Activated naive CD4-positive, alpha-beta T cell treated with anti-CD3 and anti-CD28 coated beads, Interleukin-2, amount 50 U/mL, for 72 hours (primary cell): ENCODE results near the gene SYNPO2. TPM values are rescaled to one million over a fixed set of nuclear protein-coding genes. Genes with fewer than 3 reads are reported as not detected.
"Not testable (repeated sequence)": the region's sequence is repeated elsewhere in the genome, so short reads cannot be mapped to it uniquely, and the experiment has no call there.

Experiments
- ATAC-seq, 2 donors: fragments of 150-1000 bp; cut with Tn5 transposase; 2 replicates each; pipeline ENCODE4 v1.10.0; 2021; ENCODE audit warnings: mild to moderate bottlenecking in 2 of 2, moderate library complexity in 2 of 2
- DNase-seq, 2 donors: peaks; one replicate each; pipeline ENCODE4 v3.0.0; 2021 to 2022; ENCODE audit warnings: low spot score in 2 of 2
- H3K27ac Mint-ChIP-seq, 2 donors: one replicate each; pipeline ENCODE4 v1.8.0; 2022; ENCODE audit warnings: mild to moderate bottlenecking in 2 of 2, mixed read lengths in 2 of 2
- H3K36me3 Mint-ChIP-seq, 2 donors: one replicate each; pipeline ENCODE4 v1.8.0; 2022; ENCODE audit warnings: mixed read lengths in 2 of 2
- H3K9me3 Mint-ChIP-seq, 2 donors: one replicate each; pipeline ENCODE4 v1.8.0; 2022; ENCODE audit warnings: mixed read lengths in 2 of 2
- total RNA-seq, 2 donors: library from RNA; stranded (reverse); gene quantifications; one replicate each; pipeline ENCODE4 v1.2.3, GENCODE V29; 2022

SYNPO2 gene
- total RNA-seq, 2 donors from 2014 or later: 0.18 to 0.27 TPM

DNA sequence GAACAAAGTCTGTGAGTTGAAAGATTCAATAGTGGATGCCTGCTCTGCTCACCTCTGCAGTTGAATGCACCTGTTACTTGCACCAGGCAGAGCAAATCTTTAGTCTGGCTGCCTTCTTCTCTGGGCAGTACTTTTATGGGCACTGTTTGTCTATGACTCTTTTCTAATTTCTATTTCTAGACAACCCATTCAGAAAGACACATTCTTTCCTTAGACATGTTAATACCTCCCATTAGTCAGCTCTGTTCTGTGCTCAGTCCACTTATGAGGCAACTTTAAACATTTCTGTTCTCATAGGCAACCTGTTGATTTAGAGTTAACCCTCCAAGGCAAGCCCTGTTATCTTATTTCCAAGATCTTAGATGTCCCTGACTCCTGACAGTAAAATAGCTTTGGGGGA is 108.9 kb downstream of the SYNPO2 start:
- H3K9me3 Mint-ChIP-seq: no peaks in the 10 kb centered on the region
- no peak for DNase-seq
- H3K27ac Mint-ChIP-seq: no peak overlapping the region
- no peak for ATAC-seq
- no peaks in the 10 kb centered on the region for H3K36me3 Mint-ChIP-seq

DNA sequence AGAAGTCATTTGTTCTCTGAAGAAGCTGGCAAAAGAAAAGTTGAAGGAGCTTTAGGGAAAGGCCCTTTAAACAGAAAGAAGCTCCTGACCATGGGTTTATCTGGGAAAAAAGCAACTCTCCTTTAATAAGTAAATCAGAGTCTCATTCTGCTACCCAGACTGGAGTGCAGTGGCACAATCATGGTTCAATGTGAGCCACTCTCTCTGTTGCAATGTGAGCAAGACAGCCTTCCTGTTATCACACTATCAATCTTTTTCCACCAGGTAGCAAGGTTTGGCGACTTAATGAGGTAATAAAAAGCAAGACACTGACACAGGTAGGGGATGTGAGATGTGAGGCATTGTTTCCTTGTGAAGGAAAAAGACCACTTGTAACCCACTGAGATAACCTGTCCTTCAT is 111.3 kb downstream of the SYNPO2 start:
- DNase-seq (no peak), ATAC-seq (no peak)
- Mint-ChIP-seq H3K27ac (no peak overlapping the region), H3K36me3 (no peaks in the 10 kb centered on the region), H3K9me3 (no peaks in the 10 kb centered on the region)

- H3K9me3 Mint-ChIP-seq: no peaks in the 10 kb centered on the region
- H3K27ac Mint-ChIP-seq: no peak overlapping the region
- DNase-seq (no peak), ATAC-seq (no peak)
- no peaks in the 10 kb centered on the region for H3K36me3 Mint-ChIP-seq
These were observed 111.7 kb downstream of the SYNPO2 start for GRCh38 chr4:119000400-119000799.

- no peak for ATAC-seq
- Mint-ChIP-seq H3K27ac (no peak overlapping the region), H3K9me3 (no peaks in the 10 kb centered on the region), H3K36me3 (no peaks in the 10 kb centered on the region)
- DNase-seq: no peak
These were observed 113.8 kb downstream of the SYNPO2 start for GRCh38 chr4:119002476-119002875.

- H3K9me3 Mint-ChIP-seq, H3K36me3 Mint-ChIP-seq, H3K27ac Mint-ChIP-seq, DNase-seq, ATAC-seq: not testable (repeated sequence)
These were observed 114.3 kb downstream of the SYNPO2 start for GRCh38 chr4:119003001-119003400.

DNA sequence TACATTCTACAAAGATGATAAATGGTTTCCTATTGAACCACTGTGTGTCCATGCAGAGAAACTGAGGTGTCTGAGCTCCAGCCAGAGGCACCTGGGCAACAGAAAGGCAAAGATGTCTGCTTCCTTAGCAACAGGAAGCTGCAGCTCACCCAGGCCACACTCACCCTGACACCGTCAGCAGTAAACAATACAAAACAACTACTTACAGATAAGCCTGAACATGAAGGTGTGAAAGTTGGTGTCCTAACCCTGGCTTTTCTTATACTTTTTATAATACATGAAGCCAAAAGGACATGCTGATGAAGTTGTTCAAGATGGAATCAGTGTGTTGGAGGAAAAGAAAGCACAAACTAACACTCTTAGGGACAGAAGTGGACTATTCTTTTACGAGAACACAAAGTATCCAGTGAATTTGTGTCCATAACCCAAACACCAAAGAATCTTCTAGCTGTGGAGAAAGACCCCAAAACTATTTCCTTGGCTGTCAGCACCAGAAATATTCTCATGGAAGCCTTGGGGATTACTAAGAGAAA is 117.3 kb downstream of the SYNPO2 start:
- H3K36me3 Mint-ChIP-seq: no peaks in the 10 kb centered on the region
- DNase-seq (no peak), ATAC-seq (no peak)
- no peaks in the 10 kb centered on the region for H3K9me3 Mint-ChIP-seq
- no peak overlapping the region for H3K27ac Mint-ChIP-seq

GRCh38 chr4:119008761-119009160 is 120.1 kb downstream of the SYNPO2 start:
- Mint-ChIP-seq H3K36me3 (no peaks in the 10 kb centered on the region), H3K9me3 (no peaks in the 10 kb centered on the region), H3K27ac (no peak overlapping the region)
- DNase-seq (no peak), ATAC-seq (no peak)

GRCh38 chr4:119010221-119010620 is 121.6 kb downstream of the SYNPO2 start:
- not testable (repeated sequence) for DNase-seq, H3K9me3 Mint-ChIP-seq, H3K36me3 Mint-ChIP-seq, H3K27ac Mint-ChIP-seq, ATAC-seq

DNA sequence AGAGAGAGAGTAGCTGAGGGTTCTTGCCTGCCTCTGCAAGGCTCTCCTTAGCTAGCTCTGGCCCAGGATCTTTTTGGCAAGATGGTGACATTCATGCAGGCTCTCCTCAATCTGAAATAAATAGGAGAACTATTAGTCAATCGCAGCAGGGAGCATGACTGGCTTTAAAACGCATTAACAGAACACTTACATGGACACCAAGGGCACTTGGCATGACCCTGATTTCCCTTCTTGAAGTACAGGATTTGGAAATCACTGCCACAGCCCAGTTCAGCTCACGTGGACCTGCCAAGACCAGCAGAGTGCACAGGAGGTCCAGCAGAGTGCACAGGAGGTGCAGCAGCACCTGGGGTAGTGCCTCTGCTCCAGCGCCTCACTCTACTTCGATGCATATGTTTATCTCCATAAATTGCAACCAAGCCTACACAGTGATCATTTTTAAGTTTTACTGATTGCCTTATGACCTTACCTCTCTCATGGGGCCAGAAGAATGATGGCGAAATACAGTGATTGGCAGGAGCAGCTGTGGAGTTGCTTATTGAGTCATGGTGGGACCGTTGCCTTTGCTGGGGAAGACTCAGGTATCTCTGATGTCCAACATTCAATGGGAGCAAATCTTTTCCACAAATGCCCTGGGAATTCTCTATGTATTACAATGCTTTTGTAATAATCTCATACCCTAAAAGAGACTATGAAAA is 122.4 kb downstream of the SYNPO2 start:
- ATAC-seq: no peak
- no peak overlapping the region for H3K27ac Mint-ChIP-seq
- no peaks in the 10 kb centered on the region for H3K36me3 Mint-ChIP-seq
- H3K9me3 Mint-ChIP-seq: no peaks in the 10 kb centered on the region
- no peak for DNase-seq

GRCh38 chr4:119011607-119011988 is 122.9 kb downstream of the SYNPO2 start:
- H3K27ac Mint-ChIP-seq: no peak overlapping the region
- DNase-seq: no peak
- H3K36me3 Mint-ChIP-seq: no peaks in the 10 kb centered on the region
- ATAC-seq: no peak
- H3K9me3 Mint-ChIP-seq: no peaks in the 10 kb centered on the region

- H3K9me3 Mint-ChIP-seq: no peaks in the 10 kb centered on the region
- no peak for DNase-seq
- no peak overlapping the region for H3K27ac Mint-ChIP-seq
- no peak for ATAC-seq
- no peaks in the 10 kb centered on the region for H3K36me3 Mint-ChIP-seq
These were observed 126.0 kb downstream of the SYNPO2 start for GRCh38 chr4:119014658-119015057.

- Mint-ChIP-seq H3K36me3 (no peaks in the 10 kb centered on the region), H3K9me3 (no peaks in the 10 kb centered on the region), H3K27ac (no peak overlapping the region)
- ATAC-seq (no peak), DNase-seq (no peak)
These were observed 128.0 kb downstream of the SYNPO2 start for GRCh38 chr4:119016636-119017035.

DNA sequence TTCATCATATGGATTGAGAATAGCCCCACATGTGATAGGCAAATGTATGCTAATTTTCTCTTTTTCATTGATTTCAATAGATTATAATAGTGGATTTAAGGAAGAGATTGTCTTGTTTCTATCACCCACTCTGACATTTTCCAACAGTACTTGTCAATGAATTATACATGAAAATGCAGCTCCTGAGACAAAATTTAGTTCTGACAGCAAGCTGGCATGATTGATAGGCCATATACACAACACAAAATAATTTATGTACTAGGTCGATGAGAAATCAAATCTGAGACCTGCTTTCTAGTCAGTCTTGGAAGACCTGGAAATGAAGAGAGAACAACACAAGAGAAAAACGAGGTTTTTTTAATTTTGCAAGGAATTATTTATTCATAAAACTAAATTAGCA is 129.0 kb downstream of the SYNPO2 start:
- Mint-ChIP-seq H3K27ac (no peak overlapping the region), H3K36me3 (no peaks in the 10 kb centered on the region), H3K9me3 (no peaks in the 10 kb centered on the region)
- DNase-seq: no peak
- ATAC-seq: no peak

DNA sequence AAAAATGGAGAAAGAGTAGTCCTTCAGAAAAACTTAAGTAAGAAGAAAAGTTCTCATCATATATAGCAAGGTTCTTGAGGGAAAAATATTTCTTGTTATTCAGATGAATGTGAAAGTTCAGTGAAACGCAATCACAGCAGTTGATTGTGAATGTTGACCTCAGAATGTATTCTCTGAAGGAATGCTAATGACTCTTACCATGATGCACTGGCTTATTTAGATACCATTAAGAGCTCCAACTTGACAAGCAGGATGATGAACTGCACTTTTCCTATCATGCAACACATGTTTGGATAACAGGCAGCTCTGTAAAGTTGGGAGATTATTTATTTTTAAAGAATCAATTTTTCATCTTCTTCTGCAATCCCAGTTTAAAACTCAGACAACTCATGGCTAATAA is 131.5 kb downstream of the SYNPO2 start:
- ATAC-seq (no peak), DNase-seq (no peak)
- Mint-ChIP-seq H3K9me3 (no peaks in the 10 kb centered on the region), H3K36me3 (no peaks in the 10 kb centered on the region), H3K27ac (no peak overlapping the region)

DNA sequence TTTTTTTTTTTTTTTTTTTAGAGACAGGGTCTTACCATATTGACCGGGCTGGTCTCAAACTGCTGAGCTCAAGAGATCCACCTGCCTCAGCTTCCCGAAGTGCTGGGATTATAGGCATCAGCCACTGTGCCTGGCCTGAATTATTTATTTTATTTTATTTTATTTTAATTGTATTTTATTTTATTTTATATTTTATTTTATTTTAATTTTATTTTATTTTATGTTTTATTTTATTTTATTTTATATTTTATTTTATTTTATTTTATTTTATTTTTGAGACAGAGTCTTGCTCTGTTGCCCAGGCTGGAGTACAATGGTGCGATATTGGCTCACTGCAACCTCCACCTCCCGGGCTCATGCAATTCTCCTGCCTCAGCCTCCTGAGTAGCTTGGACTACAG is 133.9 kb downstream of the SYNPO2 start:
- H3K9me3 Mint-ChIP-seq, ATAC-seq, H3K27ac Mint-ChIP-seq, DNase-seq, H3K36me3 Mint-ChIP-seq: not testable (repeated sequence)

DNA sequence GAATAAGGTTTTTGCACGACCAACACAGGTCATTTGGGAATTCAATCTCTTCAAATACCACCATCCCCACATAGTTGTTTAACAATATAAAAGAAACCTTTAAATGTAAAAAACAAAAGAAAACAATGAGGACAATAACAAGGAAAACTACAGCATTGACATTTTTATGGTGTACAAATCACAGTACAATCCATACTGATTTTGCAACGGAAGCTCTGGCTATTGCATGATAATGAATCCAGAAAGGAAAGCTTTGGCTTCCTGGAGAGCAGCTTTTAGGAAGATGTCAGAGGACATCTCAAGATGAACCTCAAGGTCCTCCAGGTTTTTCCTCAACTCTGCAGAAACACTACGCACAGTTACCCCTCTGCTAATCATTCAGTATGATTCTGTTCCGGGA is 135.4 kb downstream of the SYNPO2 start:
- Mint-ChIP-seq H3K27ac (no peak overlapping the region), H3K9me3 (no peaks in the 10 kb centered on the region), H3K36me3 (no peaks in the 10 kb centered on the region)
- ATAC-seq: no peak
- no peak for DNase-seq

- DNase-seq: no peak
- Mint-ChIP-seq H3K9me3 (no peaks in the 10 kb centered on the region), H3K27ac (no peak overlapping the region), H3K36me3 (no peaks in the 10 kb centered on the region)
- no peak for ATAC-seq
These were observed 136.8 kb downstream of the SYNPO2 start for GRCh38 chr4:119025420-119025819.

- Mint-ChIP-seq H3K27ac (no peak overlapping the region), H3K36me3 (no peaks in the 10 kb centered on the region), H3K9me3 (no peaks in the 10 kb centered on the region)
- no peak for ATAC-seq
- no peak for DNase-seq
These were observed 137.4 kb downstream of the SYNPO2 start for GRCh38 chr4:119025916-119026661.
